Ascending aorta (tissue), 2 donors: ENCODE measurements around the gene LTBP4. TPM values are rescaled to one million over a fixed set of nuclear protein-coding genes. Genes with fewer than 3 reads are reported as not detected.

Source experiments
- DNase-seq, 2 donors: peaks; one replicate each; pipeline ENCODE4 v3.0.0-alpha.2; 2019; ENCODE audit warnings: low spot score in 2 of 2
- H3K27ac ChIP-seq, 2 donors: fragments of 200-600 bp; sonication (generic); one replicate each; pipeline ENCODE4 v1.5.1; 2016 to 2017; ENCODE audit warnings: mild to moderate bottlenecking in 1 of 2
- H3K27me3 ChIP-seq: fragments of 200-600 bp; sonication (generic); one replicate; pipeline ENCODE4 v1.5.1; 2017
- H3K36me3 ChIP-seq, 2 donors: fragments of 200-600 bp; sonication (generic); one replicate each; pipeline ENCODE4 v1.5.1; 2016
- H3K4me1 ChIP-seq, 2 donors: fragments of 200-600 bp; sonication (generic); one replicate each; pipeline ENCODE4 v1.5.1; 2016 to 2017; ENCODE audit warnings: mild to moderate bottlenecking in 1 of 2
- H3K4me3 ChIP-seq, 2 donors: fragments of 200-600 bp; sonication (generic); one replicate each; pipeline ENCODE4 v1.5.1; 2016 to 2017; ENCODE audit warnings: mild to moderate bottlenecking in 1 of 2
- H3K9me3 ChIP-seq, 2 donors: fragments of 200-600 bp; sonication (generic); one replicate each; pipeline ENCODE4 v1.5.1; 2016
- CTCF ChIP-seq, 3 experiments: fragments of 200-600 bp in 2 of 3; fragments of 450-650 bp in 1 of 3; sonication (generic) in 2 of 3; IDR thresholded peaks; one replicate each; pipeline ENCODE4 v1.5.1; 2016 to 2019; ENCODE audit warnings: antibody characterized with exemption in 3 of 3, mild to moderate bottlenecking in 1 of 3, moderate library complexity in 1 of 3
- intact Hi-C: fragments of 100-400 bp; cut with DNase I; formaldehyde crosslinking; loops from one replicate; pipeline ENCODE4 v1.15.1; 2023
- total RNA-seq: library from RNA; depleted of rRNA; stranded (reverse); fragments of >200 nt; gene quantifications from one replicate; pipeline ENCODE4 v1.1.0, GENCODE V29; 2016

The LTBP4 gene
- total RNA-seq, 1 donor from 2014 or later: 691 TPM

- Histone ChIP-seq H3K36me3 (no peaks in the 10 kb centered on the region), H3K27me3 (peaks cover 10% of the 10 kb centered on the region), H3K4me1 (peaks cover 2 to 11% of the 10 kb centered on the region in 2 donors), H3K9me3 (no peaks in the 10 kb centered on the region), H3K4me3 (no peak overlapping the region), H3K27ac (peak overlapping the region in 1 of 2 donors; percentile 58)
- no peak for DNase-seq
- TF ChIP-seq CTCF (IDR thresholded peaks at IDR 0.05): no peak
- intact Hi-C loops: no loop called here
These were observed 29.2 kb upstream of the LTBP4 start for GRCh38 chr19:40571831-40572495.

GRCh38 chr19:40575326-40575725 is 25.8 kb upstream of the LTBP4 start:
- H3K9me3 ChIP-seq: no peaks in the 10 kb centered on the region
- intact Hi-C loops: loop anchor here (5.0 kb wide), 1 partner anchor 33 kb away; no protein-coding TSS in a partner anchor

GRCh38 chr19:40576151-40576584 is 25.0 kb upstream of the LTBP4 start:
- H3K27ac ChIP-seq: no peak overlapping the region
- no peak for TF ChIP-seq CTCF (IDR thresholded peaks at IDR 0.05)
- no peaks in the 10 kb centered on the region for H3K9me3 ChIP-seq
- H3K4me3 ChIP-seq: peak overlapping the region; percentile 75 to 84
- H3K36me3 ChIP-seq: peaks cover 11 to 15% of the 10 kb centered on the region in 2 donors
- intact Hi-C loops: loop anchor here (2.0 to 5.0 kb wide), 2 partner anchors 34 to 47 kb away; no protein-coding TSS in a partner anchor
- H3K27me3 ChIP-seq: no peaks in the 10 kb centered on the region
- peaks cover 0 to 11% of the 10 kb centered on the region in 2 donors for H3K4me1 ChIP-seq
- no peak for DNase-seq

More at GRCh38 chr19:40575326-40575725, 25.8 kb upstream of the LTBP4 start:
- no peak for DNase-seq
- Histone ChIP-seq H3K27me3 (no peaks in the 10 kb centered on the region), H3K4me1 (peaks cover 0 to 11% of the 10 kb centered on the region in 2 donors), H3K36me3 (peaks cover 4 to 6% of the 10 kb centered on the region in 2 donors), H3K27ac (no peak overlapping the region), H3K4me3 (no peak overlapping the region)
- TF ChIP-seq CTCF (IDR thresholded peaks at IDR 0.05): no peak

- peak within 1 kb of the TSS; percentile 66 for H3K27ac ChIP-seq
- H3K4me1 ChIP-seq: peaks cover 0 to 11% of the 10 kb centered on the region in 2 donors
- TF ChIP-seq CTCF (IDR thresholded peaks at IDR 0.05): no peak
- no peaks in the 10 kb centered on the region for H3K27me3 ChIP-seq
- H3K4me3 ChIP-seq: peak within 1 kb of the TSS; percentile 75 to 84
- H3K36me3 ChIP-seq: peaks cover 18 to 21% of the 10 kb centered on the region in 2 donors
- intact Hi-C loops: loop anchor here (2.0 to 5.0 kb wide), 2 partner anchors 35 to 48 kb away; no protein-coding TSS in a partner anchor
- H3K9me3 ChIP-seq: no peaks in the 10 kb centered on the region
- DNase-seq: peak; percentile 80 to 96
These were observed 24.4 kb upstream of the LTBP4 start, which contains the start of gene SHKBP1 for GRCh38 chr19:40576585-40577451. SHKBP1 (plus strand) TSS chr19:40576873; CDS start chr19:40576900, 27 bp downstream.

- H3K4me1 ChIP-seq: peaks cover 0 to 11% of the 10 kb centered on the region in 2 donors
- H3K4me3 ChIP-seq: no peak overlapping the region
- TF ChIP-seq CTCF (IDR thresholded peaks at IDR 0.05): no peak
- peaks cover 34 to 38% of the 10 kb centered on the region in 2 donors for H3K36me3 ChIP-seq
- no peaks in the 10 kb centered on the region for H3K27me3 ChIP-seq
- no peaks in the 10 kb centered on the region for H3K9me3 ChIP-seq
- intact Hi-C loops: loop anchor here (5.0 kb wide), 1 partner anchor 36 kb away; no protein-coding TSS in a partner anchor
- no peak overlapping the region for H3K27ac ChIP-seq
- DNase-seq: no peak
These were observed 22.7 kb upstream of the LTBP4 start for GRCh38 chr19:40578442-40578908.
